ENCODE measurements around the gene POR.
A peak's percentile ranks its signal among the peaks of the same experiment; 100 is the strongest.
"Not testable (repeated sequence)": the region's sequence is repeated elsewhere in the genome, so short reads cannot be mapped to it uniquely, and the experiment has no call there.

The POR gene

GRCh38 chr7:75994388-75995051 lies 79.6 kb downstream of the POR start, which contains the start of gene TMEM120A:
TSS of gene TMEM120A (minus strand) at chr7:75994595. CDS start at chr7:75994570, 25 bp downstream.
- peak; percentile 94 to 96 for DNase-seq

GRCh38 chr7:75995052-75995471 lies 80.1 kb downstream of the POR start:
- DNase-seq = no peak

- no peak for DNase-seq
Observed at GRCh38 chr7:75995996-75996395, 81.0 kb downstream of the POR start.

- no peak for DNase-seq
Observed at GRCh38 chr7:75996476-75996875, 81.5 kb downstream of the POR start.

- no peak for DNase-seq
Observed at GRCh38 chr7:75998038-75998437, 83.1 kb downstream of the POR start.

- DNase-seq = no peak
Observed at GRCh38 chr7:76000566-76000965, 85.6 kb downstream of the POR start.

GRCh38 chr7:76002139-76002538 lies 87.2 kb downstream of the POR start:
- no peak for DNase-seq

- no peak for DNase-seq
Observed at GRCh38 chr7:76002822-76003221, 87.9 kb downstream of the POR start.

GRCh38 chr7:76003351-76003750 lies 88.4 kb downstream of the POR start:
- no peak for DNase-seq

- DNase-seq = not testable (repeated sequence)
Observed at GRCh38 chr7:76005004-76005403, 90.0 kb downstream of the POR start.

GRCh38 chr7:76008156-76008687 lies 93.3 kb downstream of the POR start:
- DNase-seq = peak in 1 of 2 experiments; percentile 47

GRCh38 chr7:76009672-76010600 lies 95.0 kb downstream of the POR start:
- DNase-seq = no peak

GRCh38 chr7:76011442-76011861 lies 96.5 kb downstream of the POR start:
- no peak for DNase-seq

- no peak for DNase-seq
Observed at GRCh38 chr7:76016191-76016947, 101.4 kb downstream of the POR start.

GRCh38 chr7:76018520-76018919 lies 103.6 kb downstream of the POR start:
- DNase-seq = not testable (repeated sequence)

GRCh38 chr7:76020031-76020714 lies 105.2 kb downstream of the POR start:
- DNase-seq = peak; percentile 84 to 86

GRCh38 chr7:76022026-76022780 lies 107.2 kb downstream of the POR start:
- DNase-seq = no peak

GRCh38 chr7:76023002-76023401 lies 108.0 kb downstream of the POR start:
- no peak for DNase-seq

GRCh38 chr7:76029682-76030081 lies 114.7 kb downstream of the POR start:
- DNase-seq = not testable (repeated sequence)

- no peak for DNase-seq
Observed at GRCh38 chr7:76031964-76032363, 117.0 kb downstream of the POR start.
